Left lung (tissue), 10 donors: ENCODE data around the gene FANCC. TPM values are rescaled to one million over a fixed set of nuclear protein-coding genes. Genes with fewer than 3 reads are reported as not detected.

Source experiments
- ATAC-seq: fragments of 200-7000 bp; cut with Tn5 transposase; one replicate; pipeline ENCODE4 v1.9.1; 2020; ENCODE audit warnings: moderate library complexity
- DNase-seq, 4 donors: peaks; one replicate each; pipeline ENCODE4 v3.0.0-alpha.2; 2013 to 2020
- H3K27ac ChIP-seq, 2 donors: fragments of 200-600 bp; sonication (generic) in 1 of 2; one replicate each; pipeline versions ENCODE4 v1.5.0 to v1.8.0; 2020 to 2021
- H3K27me3 ChIP-seq, 2 donors: fragments of 200-600 bp; sonication (generic) in 1 of 2; one replicate each; pipeline versions ENCODE4 v1.5.0 to v1.8.0; 2020 to 2021
- H3K36me3 ChIP-seq, 2 donors: fragments of 200-600 bp; sonication (generic) in 1 of 2; one replicate each; pipeline versions ENCODE4 v1.5.0 to v1.8.0; 2020 to 2021
- H3K4me1 ChIP-seq, 2 donors: fragments of 200-600 bp; one replicate each; pipeline ENCODE4 v1.8.0; 2021
- H3K4me3 ChIP-seq, 2 donors: fragments of 200-600 bp; sonication (generic) in 1 of 2; one replicate each; pipeline versions ENCODE4 v1.5.0 to v1.8.0; 2020 to 2021; ENCODE audit warnings: mild to moderate bottlenecking in 1 of 2
- H3K9me3 ChIP-seq, 2 donors: fragments of 200-600 bp; sonication (generic) in 1 of 2; one replicate each; pipeline versions ENCODE4 v1.5.0 to v1.8.0; 2020 to 2021
- CTCF ChIP-seq, 2 donors: fragments of 200-600 bp; sonication (generic) in 1 of 2; IDR thresholded peaks; one replicate each; pipeline versions ENCODE4 v1.5.0 to v1.8.0; 2021; ENCODE audit warnings: antibody characterized with exemption in 2 of 2
- intact Hi-C, 2 donors: fragments of 100-400 bp; cut with DNase I; formaldehyde crosslinking; loops; one replicate each; pipeline versions ENCODE4 v1.11.2 to v1.14.2; 2022
- polyA plus RNA-seq, 6 donors: library from polyadenylated mRNA; unstranded; fragments of 120-200 nt; gene quantifications; one replicate each; pipeline ENCODE4 v1.2.1, GENCODE V29; 2013; ENCODE audit not compliant: insufficient read length in 6 of 6
- total RNA-seq, 2 donors: library from RNA; stranded (reverse); fragmentation: NEBNext Ultra II Directional; extraction: Animal tissue kit (Norgen Biotek cat#: 25700); gene quantifications; one replicate each; pipeline ENCODE4 v1.2.1, GENCODE V29; 2021
- donor health status: DM: no; HTN: yes; CAD: no.
- donor health status: DM: no; HTN: no; CAD: no.

Gene FANCC
- total and polyA plus RNA-seq, 8 donors = 11.5 to 27.4 (median 25.7) TPM

GRCh38 chr9:95063300-95063699 is 254.2 kb downstream of the FANCC start:
- intact Hi-C loops = no loop called here
- TF ChIP-seq CTCF (IDR thresholded peaks at IDR 0.05) = no peak
- no peak for DNase-seq
- H3K36me3 ChIP-seq = peaks cover 0 to 53% of the 10 kb centered on the region in 2 donors
- no peak overlapping the region for H3K4me3 ChIP-seq
- H3K27ac ChIP-seq = no peak overlapping the region
- H3K27me3 ChIP-seq = no peaks in the 10 kb centered on the region
- H3K9me3 ChIP-seq = no peaks in the 10 kb centered on the region
- ATAC-seq = no peak
- H3K4me1 ChIP-seq = peaks cover 0 to 26% of the 10 kb centered on the region in 2 donors

GRCh38 chr9:95062596-95063065 is 254.9 kb downstream of the FANCC start:
- no peak overlapping the region for H3K4me3 ChIP-seq
- intact Hi-C loops = no loop called here
- peaks cover 0 to 50% of the 10 kb centered on the region in 2 donors for H3K36me3 ChIP-seq
- no peak overlapping the region for H3K27ac ChIP-seq
- H3K9me3 ChIP-seq = no peaks in the 10 kb centered on the region
- ATAC-seq (no peak), DNase-seq (no peak)
- no peaks in the 10 kb centered on the region for H3K27me3 ChIP-seq
- no peak for TF ChIP-seq CTCF (IDR thresholded peaks at IDR 0.05)
- H3K4me1 ChIP-seq = peaks cover 0 to 30% of the 10 kb centered on the region in 2 donors

GRCh38 chr9:95061916-95062595 is 255.5 kb downstream of the FANCC start:
- intact Hi-C loops = no loop called here
- Histone ChIP-seq H3K9me3 (no peaks in the 10 kb centered on the region), H3K27ac (no peak overlapping the region), H3K36me3 (peaks cover 0 to 44% of the 10 kb centered on the region in 2 donors), H3K27me3 (no peaks in the 10 kb centered on the region), H3K4me1 (peaks cover 0 to 36% of the 10 kb centered on the region in 2 donors), H3K4me3 (no peak overlapping the region)
- DNase-seq = peak in 1 of 4 donors; percentile 37
- ATAC-seq = no peak
- no peak for TF ChIP-seq CTCF (IDR thresholded peaks at IDR 0.05)

GRCh38 chr9:95060916-95061315 is 256.6 kb downstream of the FANCC start:
- intact Hi-C loops = no loop called here
- DNase-seq = no peak

More at GRCh38 chr9:95060916-95061315, 256.6 kb downstream of the FANCC start:
- Histone ChIP-seq H3K27me3 (no peaks in the 10 kb centered on the region), H3K36me3 (peaks cover 0 to 43% of the 10 kb centered on the region in 2 donors), H3K9me3 (no peaks in the 10 kb centered on the region), H3K4me1 (peaks cover 8 to 39% of the 10 kb centered on the region in 2 donors), H3K27ac (no peak overlapping the region), H3K4me3 (no peak overlapping the region)
- TF ChIP-seq CTCF (IDR thresholded peaks at IDR 0.05) = no peak
- no peak for ATAC-seq
